AG09319 (cell line): ENCODE results near the gene SHISA3.

Experiments used
- DNase-seq: peaks from one replicate; pipeline ENCODE4 v3.0.0-alpha.2; 2010; ENCODE audit warnings: low read depth; ENCODE audit errors: extremely low read depth
- CTCF ChIP-seq: IDR thresholded peaks from 2 replicates; pipeline ENCODE4 v1.5.1; 2011; ENCODE audit warnings: low read depth, mild to moderate bottlenecking, inconsistent platforms, low read length, moderate library complexity

SHISA3 gene

DNA sequence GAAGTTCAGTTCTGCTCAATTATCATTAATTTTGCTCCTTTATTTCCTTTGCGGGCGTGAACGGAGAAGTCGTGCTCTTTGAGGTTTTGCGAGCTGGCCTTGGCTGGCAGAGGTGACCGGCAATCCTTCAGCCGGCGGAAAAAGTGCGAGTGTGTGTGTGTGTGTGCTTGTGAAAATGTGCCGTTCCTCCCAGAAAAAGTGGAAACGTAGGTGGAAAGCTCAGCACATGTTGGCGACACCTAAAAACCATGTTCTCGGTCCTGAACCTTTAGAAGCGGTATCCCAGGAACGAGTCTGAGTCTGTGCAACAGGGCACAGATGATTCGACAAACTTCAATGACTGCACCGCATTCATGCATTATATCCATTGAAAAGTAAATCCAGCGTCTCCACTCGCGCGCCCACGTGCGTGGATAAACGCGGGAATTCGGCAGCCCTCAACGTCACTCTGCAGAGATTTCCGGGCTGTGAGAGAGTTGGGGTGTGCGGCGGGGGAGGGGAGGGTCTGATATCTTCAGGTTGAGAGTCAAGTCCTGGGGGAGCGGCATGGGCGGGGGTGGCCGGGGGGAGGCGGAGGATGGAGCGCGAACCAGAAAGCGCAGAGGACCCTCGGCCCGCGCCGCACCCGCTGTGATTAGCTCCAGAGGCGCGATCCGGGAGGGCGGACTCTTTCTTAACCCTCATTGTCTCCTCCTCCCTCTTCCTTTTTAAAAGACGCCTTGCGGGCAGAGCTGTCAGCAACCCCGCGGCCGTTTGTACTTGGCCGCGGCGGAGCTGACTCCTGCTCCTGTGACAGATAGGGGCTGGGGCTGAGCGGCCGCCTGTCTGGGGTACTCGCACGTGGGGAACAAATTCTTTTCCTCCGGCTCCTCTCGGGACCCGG is at the start of gene SHISA3:
Gene SHISA3 (plus strand): TSS at position 737 of the 883 bp plus-strand sequence. CDS start 569 bp downstream, outside the sequence.
- no peak for TF ChIP-seq CTCF
- DNase-seq, result no peak

GRCh38 chr4:42348247-42348646 is 49.0 kb upstream of the SHISA3 start:
- TF ChIP-seq CTCF, result no peak
- DNase-seq, result no peak

GRCh38 chr4:42348692-42349091 is 48.6 kb upstream of the SHISA3 start:
- DNase-seq, result no peak
- no peak for TF ChIP-seq CTCF

DNA sequence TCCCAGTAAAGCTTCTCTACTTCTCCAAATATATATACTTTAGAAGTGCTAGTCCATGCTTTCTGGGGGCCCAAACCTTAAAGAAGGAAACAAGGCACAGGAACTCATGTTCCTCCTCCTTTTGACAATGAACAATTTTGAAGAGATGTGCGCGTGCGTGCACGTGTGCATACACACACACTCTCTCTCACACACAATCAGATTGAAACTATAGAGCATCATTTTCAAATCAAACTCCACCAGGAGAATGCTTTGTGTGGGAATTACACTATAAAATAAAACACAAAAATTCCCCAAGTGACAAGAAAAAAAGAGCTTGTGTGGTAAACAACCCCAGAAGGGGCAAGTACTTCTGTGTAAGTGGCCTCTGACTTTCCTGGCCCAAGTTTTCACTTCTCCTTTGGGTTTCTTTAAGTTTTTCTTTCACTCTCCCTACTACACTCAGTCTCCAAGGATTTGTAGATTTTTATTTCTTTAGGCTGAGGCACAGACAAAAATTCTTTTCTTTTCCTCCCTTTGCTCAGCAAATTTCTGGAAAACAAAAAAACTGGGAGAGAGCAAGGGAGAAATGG is 46.6 kb upstream of the SHISA3 start:
- DNase-seq, result no peak
- TF ChIP-seq CTCF, result no peak

- no peak for TF ChIP-seq CTCF
- no peak for DNase-seq
Measured at GRCh38 chr4:42352049-42352448, 45.2 kb upstream of the SHISA3 start.

- no peak for DNase-seq
- no peak for TF ChIP-seq CTCF
Measured at GRCh38 chr4:42357325-42357724, 40.0 kb upstream of the SHISA3 start.

- no peak for TF ChIP-seq CTCF
- DNase-seq, result no peak
Measured at GRCh38 chr4:42359711-42360110, 37.6 kb upstream of the SHISA3 start.
